Cardiac muscle cell (in vitro differentiated cells and primary cell): ENCODE measurements around the gene IGFBP4. TPM values are rescaled to one million over a fixed set of nuclear protein-coding genes. Genes with fewer than 3 reads are reported as not detected.

Experiments
- DNase-seq, 2 donors: peaks; one replicate each; pipeline versions ENCODE4 v3.0.0 to v3.0.0-alpha.2; 2010 to 2017; ENCODE audit warnings: low read depth in 1 of 2, low spot score in 1 of 2
- H3K27ac ChIP-seq: fragments of 200-600 bp; sonication (generic); 2 replicates; pipeline ENCODE4 v1.5.1; 2016
- H3K27me3 ChIP-seq: fragments of 200-600 bp; sonication (generic); 2 replicates; pipeline ENCODE4 v1.6.0; 2016; ENCODE audit warnings: control low read depth
- H3K36me3 ChIP-seq: fragments of 200-600 bp; sonication (generic); 2 replicates; pipeline ENCODE4 v1.5.1; 2016; ENCODE audit warnings: control low read depth
- H3K4me1 ChIP-seq: fragments of 200-600 bp; sonication (generic); 2 replicates; pipeline ENCODE4 v1.8.1; 2017; ENCODE audit warnings: low read depth, mild to moderate bottlenecking, mixed run types
- H3K4me3 ChIP-seq: fragments of 200-600 bp; sonication (generic); 2 replicates; pipeline ENCODE4 v1.5.1; 2016; ENCODE audit warnings: mild to moderate bottlenecking
- H3K9me3 ChIP-seq: fragments of 200-600 bp; sonication (generic); 2 replicates; pipeline ENCODE4 v1.5.1; 2017; ENCODE audit warnings: low read depth, mild to moderate bottlenecking, control low read depth
- CTCF ChIP-seq: IDR thresholded peaks from 2 replicates; pipeline ENCODE4 v1.5.1; 2012; ENCODE audit warnings: low read depth, mild to moderate bottlenecking, low read length
- polyA plus RNA-seq: library from polyadenylated mRNA; unstranded; fragments of >200 nt; fragmentation: Nextera tagmentation; extraction: Ambion mirVana; gene quantifications from 2 replicates; pipeline ENCODE4 v1.2.1, GENCODE V29; 2016
- total RNA-seq: library from RNA; depleted of rRNA; stranded (reverse); fragments of >200 nt; gene quantifications from 2 replicates; pipeline ENCODE4 v1.2.3, GENCODE V29; 2016

IGFBP4 gene
- total and polyA plus RNA-seq, 2 experiments from 2014 or later = 87.4 to 109 TPM

GRCh38 chr17:40499551-40500189, 56.4 kb downstream of the IGFBP4 start:
- Histone ChIP-seq H3K4me1 (no peaks in the 10 kb centered on the region), H3K36me3 (no peaks in the 10 kb centered on the region), H3K27ac (peak overlapping the region; percentile 87), H3K27me3 (no peaks in the 10 kb centered on the region), H3K4me3 (no peak overlapping the region), H3K9me3 (no peaks in the 10 kb centered on the region)
- peak; percentile 4 for TF ChIP-seq CTCF
- peak; percentile 90 for DNase-seq

- H3K36me3 ChIP-seq = no peaks in the 10 kb centered on the region
- H3K27ac ChIP-seq = no peak overlapping the region
- no peaks in the 10 kb centered on the region for H3K4me1 ChIP-seq
- no peaks in the 10 kb centered on the region for H3K9me3 ChIP-seq
- TF ChIP-seq CTCF = no peak
- H3K27me3 ChIP-seq = no peaks in the 10 kb centered on the region
- no peak overlapping the region for H3K4me3 ChIP-seq
- DNase-seq = no peak
Measured at GRCh38 chr17:40500190-40500589, 56.9 kb downstream of the IGFBP4 start.

GRCh38 chr17:40500709-40501108, 57.5 kb downstream of the IGFBP4 start:
- Histone ChIP-seq H3K27ac (no peak overlapping the region), H3K4me1 (no peaks in the 10 kb centered on the region), H3K4me3 (no peak overlapping the region), H3K9me3 (no peaks in the 10 kb centered on the region), H3K27me3 (no peaks in the 10 kb centered on the region), H3K36me3 (no peaks in the 10 kb centered on the region)
- TF ChIP-seq CTCF = no peak
- no peak for DNase-seq

- Histone ChIP-seq H3K27me3 (no peaks in the 10 kb centered on the region), H3K36me3 (no peaks in the 10 kb centered on the region), H3K4me3 (no peak within 1 kb of the TSS), H3K27ac (no peak within 1 kb of the TSS), H3K4me1 (peaks cover 1% of the 10 kb centered on the region), H3K9me3 (no peaks in the 10 kb centered on the region)
- TF ChIP-seq CTCF = no peak
- no peak for DNase-seq
Measured at GRCh38 chr17:40501499-40501911, 58.3 kb downstream of the IGFBP4 start, which contains the start of gene TNS4. TSS of gene TNS4 (minus strand) at chr17:40501623. CDS start at chr17:40496425, 5,198 bp downstream.

- no peak for DNase-seq
- no peaks in the 10 kb centered on the region for H3K27me3 ChIP-seq
- H3K4me1 ChIP-seq = peaks cover 4% of the 10 kb centered on the region
- H3K36me3 ChIP-seq = no peaks in the 10 kb centered on the region
- TF ChIP-seq CTCF = no peak
- H3K9me3 ChIP-seq = no peaks in the 10 kb centered on the region
- no peak overlapping the region for H3K27ac ChIP-seq
- H3K4me3 ChIP-seq = no peak overlapping the region
Measured at GRCh38 chr17:40502716-40503115, 59.5 kb downstream of the IGFBP4 start.
